Measurements from ENCODE around the gene ZNF761.
"Not testable (repeated sequence)": the region's sequence is repeated elsewhere in the genome, so short reads cannot be mapped to it uniquely, and the experiment has no call there.

The ZNF761 gene

GRCh38 chr19:53461866-53462265, 30.1 kb downstream of the ZNF761 start:
- DNase-seq = no peak

GRCh38 chr19:53462861-53463260, 31.1 kb downstream of the ZNF761 start:
- no peak for DNase-seq

- DNase-seq = no peak
Observed at GRCh38 chr19:53463263-53463662, 31.5 kb downstream of the ZNF761 start.

GRCh38 chr19:53466726-53467484, 35.1 kb downstream of the ZNF761 start:
- DNase-seq = no peak

GRCh38 chr19:53467485-53468262, 35.9 kb downstream of the ZNF761 start, which contains the start of gene ZNF813:
Gene ZNF813 (plus strand): TSS chr19:53467733. CDS start chr19:53483823, 16,090 bp downstream.
- peak; percentile 80 for DNase-seq

GRCh38 chr19:53468628-53469027, 36.8 kb downstream of the ZNF761 start:
- DNase-seq = not testable (repeated sequence)

- no peak for DNase-seq
Observed at GRCh38 chr19:53471916-53472315, 40.1 kb downstream of the ZNF761 start.

- DNase-seq = not testable (repeated sequence)
Observed at GRCh38 chr19:53474832-53475231, 43.0 kb downstream of the ZNF761 start.

GRCh38 chr19:53475470-53475869, 43.7 kb downstream of the ZNF761 start:
- DNase-seq = not testable (repeated sequence)

GRCh38 chr19:53483751-53484150, 52.0 kb downstream of the ZNF761 start:
- not testable (repeated sequence) for DNase-seq

- no peak for DNase-seq
Observed at GRCh38 chr19:53485046-53486004, 53.5 kb downstream of the ZNF761 start.

GRCh38 chr19:53492153-53492552, 60.4 kb downstream of the ZNF761 start:
- no peak for DNase-seq

GRCh38 chr19:53497311-53498023, 65.7 kb downstream of the ZNF761 start:
- DNase-seq = not testable (repeated sequence)

- DNase-seq = not testable (repeated sequence)
Observed at GRCh38 chr19:53498024-53498395, 66.2 kb downstream of the ZNF761 start.

- DNase-seq = not testable (repeated sequence)
Observed at GRCh38 chr19:53503151-53503550, 71.4 kb downstream of the ZNF761 start.

GRCh38 chr19:53503671-53504364, 72.0 kb downstream of the ZNF761 start:
- not testable (repeated sequence) for DNase-seq

GRCh38 chr19:53504365-53504703, 72.5 kb downstream of the ZNF761 start:
- not testable (repeated sequence) for DNase-seq

GRCh38 chr19:53504885-53505284, 73.1 kb downstream of the ZNF761 start:
- no peak for DNase-seq

- no peak for DNase-seq
Observed at GRCh38 chr19:53506728-53507127, 74.9 kb downstream of the ZNF761 start.
